ENCODE results near the gene ING5.

DNA sequence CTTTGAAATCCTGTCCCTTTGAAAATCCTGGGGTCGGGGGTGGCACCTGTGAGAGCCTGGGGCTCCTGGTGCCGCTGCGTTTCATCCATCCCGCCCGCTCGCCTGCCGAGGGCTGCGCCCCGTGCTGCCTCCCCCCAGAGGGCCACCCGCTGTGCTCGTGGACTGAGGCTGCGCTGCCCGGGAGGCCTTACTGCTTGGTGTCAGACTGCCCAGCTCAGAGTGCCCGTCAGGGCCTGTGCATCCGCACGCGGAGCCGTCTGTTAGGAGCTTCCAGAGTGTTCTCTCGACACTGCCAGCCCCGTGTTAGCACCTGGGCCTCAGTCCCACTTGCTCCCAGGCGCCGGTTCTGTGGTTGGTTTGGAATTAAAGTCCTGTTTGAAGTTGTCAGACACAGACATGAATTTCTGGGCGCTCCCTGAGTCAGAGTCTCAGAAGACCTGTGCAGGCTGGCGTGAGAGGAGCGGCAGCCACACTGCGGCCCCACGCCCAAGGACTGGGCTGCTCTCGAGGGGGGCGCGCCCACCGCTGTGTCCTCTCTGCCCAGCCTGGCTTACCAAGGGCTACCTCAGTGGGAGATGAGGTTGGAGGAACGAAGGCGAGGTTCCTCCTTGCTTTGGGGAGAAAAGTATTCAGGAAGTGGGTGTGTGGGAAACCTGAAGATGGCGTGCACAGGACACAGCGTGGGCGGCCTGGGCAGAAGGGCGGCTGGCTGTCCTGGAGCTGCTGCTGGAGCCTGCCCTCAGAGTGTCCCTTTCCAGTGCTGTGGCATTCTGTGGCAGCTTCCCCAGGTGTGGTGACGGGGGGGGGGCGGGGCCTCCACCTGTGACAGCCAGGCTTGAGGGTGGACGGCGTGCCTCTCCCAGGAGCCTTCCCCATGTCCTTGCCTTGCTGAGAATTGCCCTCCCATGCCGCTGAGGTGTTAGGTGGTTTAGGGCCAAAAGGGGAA, 29.3 kb upstream of the ING5 start:
- TF ChIP-seq EZH2 (IDR thresholded peaks at IDR 0.05; ENCODE audit: low read length, unreplicated experiment), result no peak
- TF ChIP-seq, protein P1, sequence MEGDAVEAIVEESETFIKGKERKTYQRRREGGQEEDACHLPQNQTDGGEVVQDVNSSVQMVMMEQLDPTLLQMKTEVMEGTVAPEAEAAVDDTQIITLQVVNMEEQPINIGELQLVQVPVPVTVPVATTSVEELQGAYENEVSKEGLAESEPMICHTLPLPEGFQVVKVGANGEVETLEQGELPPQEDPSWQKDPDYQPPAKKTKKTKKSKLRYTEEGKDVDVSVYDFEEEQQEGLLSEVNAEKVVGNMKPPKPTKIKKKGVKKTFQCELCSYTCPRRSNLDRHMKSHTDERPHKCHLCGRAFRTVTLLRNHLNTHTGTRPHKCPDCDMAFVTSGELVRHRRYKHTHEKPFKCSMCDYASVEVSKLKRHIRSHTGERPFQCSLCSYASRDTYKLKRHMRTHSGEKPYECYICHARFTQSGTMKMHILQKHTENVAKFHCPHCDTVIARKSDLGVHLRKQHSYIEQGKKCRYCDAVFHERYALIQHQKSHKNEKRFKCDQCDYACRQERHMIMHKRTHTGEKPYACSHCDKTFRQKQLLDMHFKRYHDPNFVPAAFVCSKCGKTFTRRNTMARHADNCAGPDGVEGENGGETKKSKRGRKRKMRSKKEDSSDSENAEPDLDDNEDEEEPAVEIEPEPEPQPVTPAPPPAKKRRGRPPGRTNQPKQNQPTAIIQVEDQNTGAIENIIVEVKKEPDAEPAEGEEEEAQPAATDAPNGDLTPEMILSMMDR (conservative IDR thresholded peaks at IDR 0.05; ENCODE audit: low read depth, low read length), result no peak

Measured in PC-3 (cell line).